Choroid plexus epithelial cell (primary cell): ENCODE results near the gene CD1B.
"Not testable (repeated sequence)": the region's sequence is repeated elsewhere in the genome, so short reads cannot be mapped to it uniquely, and the experiment has no call there.

Source experiments
- DNase-seq: peaks from one replicate; pipeline ENCODE4 v3.0.0-alpha.2; 2010; ENCODE audit warnings: low read depth
- H3K4me3 ChIP-seq: 2 replicates; pipeline ENCODE4 v1.5.1; 2011; ENCODE audit warnings: low read depth, mild to moderate bottlenecking, control low read depth, low read length, moderate library complexity
- CTCF ChIP-seq: conservative IDR thresholded peaks from 2 replicates; pipeline ENCODE4 v1.5.1; 2011; ENCODE audit warnings: low read depth, mild to moderate bottlenecking, control low read depth, inconsistent platforms, low read length, moderate library complexity

Gene CD1B

GRCh38 chr1:158289811-158290210, 41.5 kb downstream of the CD1B start, which contains the start of gene CD1C:
TSS of gene CD1C (plus strand) at chr1:158289923. CDS start at chr1:158290065, 142 bp downstream.
- no peak for TF ChIP-seq CTCF
- no peak for DNase-seq
- no peak within 1 kb of the TSS for H3K4me3 ChIP-seq

DNA sequence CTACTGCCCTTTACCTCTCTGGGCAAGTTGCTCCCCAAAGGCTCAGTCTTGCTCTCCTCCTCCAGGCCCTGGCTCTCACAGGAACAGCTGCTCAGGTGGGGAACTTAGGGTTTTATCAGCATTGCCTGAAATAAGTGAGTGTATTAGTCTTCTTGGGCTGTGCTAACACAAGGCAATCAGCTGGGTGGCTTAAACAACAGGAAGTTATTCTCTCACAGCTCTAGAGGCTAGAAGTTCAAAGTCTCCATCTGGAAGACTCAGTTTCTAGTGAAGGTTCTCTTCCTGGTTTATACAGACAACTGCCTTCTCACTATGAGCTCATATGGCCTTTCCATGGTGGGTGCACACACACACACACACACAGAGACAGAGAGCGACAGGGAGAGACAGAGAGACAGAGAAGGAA, 44.4 kb downstream of the CD1B start:
- DNase-seq = no peak
- no peak for TF ChIP-seq CTCF
- H3K4me3 ChIP-seq = no peak overlapping the region

- no peak for TF ChIP-seq CTCF
- DNase-seq = no peak
- no peak overlapping the region for H3K4me3 ChIP-seq
Observed at GRCh38 chr1:158286487-158286886, 44.8 kb downstream of the CD1B start.

GRCh38 chr1:158285756-158286241, 45.5 kb downstream of the CD1B start:
- H3K4me3 ChIP-seq = no peak overlapping the region
- DNase-seq = no peak
- no peak for TF ChIP-seq CTCF

DNA sequence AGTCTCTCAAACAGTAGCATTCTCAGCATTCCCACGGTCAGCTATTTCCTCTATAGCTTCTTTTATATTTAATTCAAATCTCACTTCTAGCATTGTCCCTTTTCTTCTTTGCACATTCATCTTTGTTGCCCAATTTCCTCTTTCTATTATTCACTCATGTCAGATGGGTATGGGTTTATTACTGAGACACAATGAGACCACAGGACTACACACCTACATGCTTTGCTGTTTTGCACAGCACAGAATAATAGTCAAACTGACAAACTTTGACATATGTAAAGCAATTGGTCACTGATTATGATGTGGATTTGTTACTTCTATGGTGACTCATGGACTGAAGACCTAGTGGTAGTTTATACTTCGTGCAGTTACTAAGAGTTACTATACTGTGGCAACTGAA, 47.4 kb downstream of the CD1B start:
- H3K4me3 ChIP-seq = no peak overlapping the region
- no peak for TF ChIP-seq CTCF
- no peak for DNase-seq

DNA sequence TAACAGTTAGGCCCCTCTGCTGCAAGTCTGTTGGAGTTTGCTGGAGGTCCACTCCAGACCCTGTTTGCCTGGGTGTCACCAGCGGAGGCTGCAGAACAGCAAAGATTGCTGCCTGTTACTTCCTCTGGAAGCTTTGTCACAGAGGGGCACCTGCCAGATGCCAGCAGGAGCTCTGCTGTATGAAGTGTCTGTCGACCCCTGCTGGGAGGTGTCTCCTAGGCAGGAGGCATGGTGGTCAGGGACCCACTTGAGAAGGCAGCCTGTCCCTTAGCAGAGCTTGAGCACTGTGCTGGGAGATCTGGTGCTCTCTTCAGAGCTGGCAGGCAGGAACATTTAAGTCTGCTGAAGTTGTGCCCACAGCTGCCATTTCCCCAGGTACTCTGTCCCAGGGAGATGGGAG, 48.9 kb downstream of the CD1B start:
- H3K4me3 ChIP-seq, DNase-seq: not testable (repeated sequence)
